GM12864 (cell line): ENCODE results near the gene EME2.

ENCODE experiments used
- DNase-seq: peaks from one replicate; pipeline ENCODE4 v3.0.0-alpha.2; 2011; ENCODE audit warnings: low read depth
- H3K4me3 ChIP-seq: 2 replicates; pipeline ENCODE4 v1.5.1; 2011; ENCODE audit warnings: mild to moderate bottlenecking, low read depth, low read length, control low read depth
- CTCF ChIP-seq: IDR thresholded peaks from 2 replicates; pipeline ENCODE4 v1.5.1; 2011; ENCODE audit warnings: low read depth, mild to moderate bottlenecking, moderate library complexity, low read length, control low read depth, inconsistent platforms; ENCODE audit errors: missing control alignments

The EME2 gene

GRCh38 chr16:1772362-1772907 lies at the start of gene EME2:
Gene EME2, plus strand, starts transcription at chr16:1772810. Its CDS starts 418 bp downstream, at chr16:1773228.
- H3K4me3 ChIP-seq = peak within 1 kb of the TSS; percentile 72
- no peak for DNase-seq
- no peak for TF ChIP-seq CTCF

GRCh38 chr16:1723450-1724147 lies 49.0 kb upstream of the EME2 start:
- DNase-seq = no peak
- no peak overlapping the region for H3K4me3 ChIP-seq
- TF ChIP-seq CTCF = peak; percentile 79

GRCh38 chr16:1724491-1724890 lies 48.1 kb upstream of the EME2 start:
- no peak for DNase-seq
- H3K4me3 ChIP-seq = no peak overlapping the region
- no peak for TF ChIP-seq CTCF

- no peak overlapping the region for H3K4me3 ChIP-seq
- TF ChIP-seq CTCF = no peak
These were observed 45.7 kb upstream of the EME2 start for GRCh38 chr16:1726661-1727502.

GRCh38 chr16:1727651-1728624 lies 44.7 kb upstream of the EME2 start:
- no peak for DNase-seq
- no peak overlapping the region for H3K4me3 ChIP-seq
- no peak for TF ChIP-seq CTCF

More at GRCh38 chr16:1726661-1727502, 45.7 kb upstream of the EME2 start:
- DNase-seq = no peak

GRCh38 chr16:1729026-1729425 lies 43.6 kb upstream of the EME2 start:
- DNase-seq = no peak
- no peak overlapping the region for H3K4me3 ChIP-seq
- TF ChIP-seq CTCF = no peak
